Kidney (tissue), 14 donors: ENCODE results near the gene ALOX5. TPM values are rescaled to one million over a fixed set of nuclear protein-coding genes. Genes with fewer than 3 reads are reported as not detected.

Experiments used
- DNase-seq, 5 donors: peaks; one replicate each; pipeline ENCODE4 v3.0.0-alpha.2; 2013 to 2020
- FAIRE-seq: peaks from 2 replicates; lab custom pipeline; 2012; peaks lifted over from hg19 to GRCh38; lab: Jason Lieb, UNC
- H3K27ac ChIP-seq, 2 donors: one replicate each; pipeline ENCODE4 v1.7.0; 2013; ENCODE audit warnings: low read depth in 2 of 2, low read length in 2 of 2, inconsistent platforms in 1 of 2
- H3K27me3 ChIP-seq: one replicate; pipeline ENCODE4 v1.7.1; 2013; ENCODE audit warnings: low read length, inconsistent platforms; ENCODE audit not compliant: control insufficient read depth, insufficient read depth
- H3K36me3 ChIP-seq, 3 donors: one replicate each; pipeline versions ENCODE4 v1.7.0 to v1.7.1; 2013; ENCODE audit warnings: low read length in 3 of 3, control low read depth in 1 of 3, inconsistent platforms in 1 of 3; ENCODE audit not compliant: insufficient read depth in 3 of 3, control insufficient read depth in 2 of 3
- H3K4me1 ChIP-seq, 3 donors: one replicate each; pipeline versions ENCODE4 v1.7.0 to v1.7.1; 2013; ENCODE audit warnings: low read length in 3 of 3, inconsistent platforms in 1 of 3, low read depth in 1 of 3; ENCODE audit not compliant: control insufficient read depth in 2 of 3, insufficient read depth in 2 of 3
- H3K4me3 ChIP-seq, 3 donors: one replicate each; pipeline versions ENCODE4 v1.7.0 to v1.8.1; 2013; ENCODE audit warnings: low read length in 3 of 3, control low read depth in 1 of 3, inconsistent platforms in 1 of 3
- H3K9ac ChIP-seq, 3 donors: one replicate each; pipeline versions ENCODE4 v1.7.0 to v1.7.1; 2013; ENCODE audit warnings: low read length in 3 of 3, control low read depth in 1 of 3, inconsistent platforms in 1 of 3
- H3K9me3 ChIP-seq, 3 donors: one replicate each; pipeline versions ENCODE4 v1.7.0 to v1.7.1; 2013; ENCODE audit warnings: low read length in 3 of 3, control low read depth in 1 of 3, inconsistent platforms in 1 of 3; ENCODE audit not compliant: control insufficient read depth in 2 of 3, insufficient read depth in 1 of 3
- CTCF ChIP-seq: IDR thresholded peaks from 3 replicates; pipeline ENCODE4 v1.5.1; 2012; ENCODE audit warnings: mild to moderate bottlenecking, moderate library complexity, borderline replicate concordance; ENCODE audit not compliant: insufficient read depth; ENCODE audit errors: extremely low read depth
- intact Hi-C: fragments of 100-400 bp; cut with DNase I; formaldehyde crosslinking; loops from one replicate; pipeline ENCODE4 v1.11.1; 2022
- polyA plus RNA-seq: library from polyadenylated mRNA; stranded (reverse); fragments of 350-450 nt; fragmentation: Illumina TruSeq; extraction: RNeasy Lipid Tissue Mini Kit (QIAGEN cat#74804); gene quantifications from one replicate; pipeline ENCODE4 v1.2.3, GENCODE V29; 2014; ENCODE audit warnings: low read depth, low replicate concordance; ENCODE audit not compliant: insufficient read depth
- total RNA-seq: library from RNA; stranded (reverse); fragmentation: NEBNext Ultra II Directional; extraction: Animal tissue kit (Norgen Biotek cat#: 25700); gene quantifications from one replicate; pipeline ENCODE4 v1.2.1, GENCODE V29; 2021
- donor health status: control.
- donor health status: control.
- donor health status: control.
- donor health status: control.
- donor health status: control.
- donor health status: DM: yes; HTN: yes; CAD: no.
- donor health status: Normal renal cell carcinoma (clear cell type).

The ALOX5 gene
- total and polyA plus RNA-seq, 2 donors from 2014 or later = 2.5 to 58.1 TPM

GRCh38 chr10:45395554-45395953 lies 21.5 kb downstream of the ALOX5 start:
- Histone ChIP-seq H3K4me3 (no peak overlapping the region), H3K9ac (no peak overlapping the region), H3K27me3 (no peaks in the 10 kb centered on the region), H3K27ac (no peak overlapping the region), H3K36me3 (no peaks in the 10 kb centered on the region), H3K9me3 (no peaks in the 10 kb centered on the region), H3K4me1 (no peaks in the 10 kb centered on the region)
- no peak for FAIRE-seq
- DNase-seq = no peak
- no peak for TF ChIP-seq CTCF
- intact Hi-C loops = no loop called here

- no peaks in the 10 kb centered on the region for H3K9me3 ChIP-seq
- H3K4me3 ChIP-seq = no peak overlapping the region
- H3K27ac ChIP-seq = no peak overlapping the region
- intact Hi-C loops = no loop called here
- DNase-seq = no peak
- H3K27me3 ChIP-seq = no peaks in the 10 kb centered on the region
- FAIRE-seq = no peak
- H3K4me1 ChIP-seq = no peaks in the 10 kb centered on the region
- no peaks in the 10 kb centered on the region for H3K36me3 ChIP-seq
- no peak for TF ChIP-seq CTCF
- H3K9ac ChIP-seq = no peak overlapping the region
Observed at GRCh38 chr10:45398595-45398994, 24.6 kb downstream of the ALOX5 start.

- no peak for FAIRE-seq
- no peak overlapping the region for H3K4me3 ChIP-seq
- DNase-seq = no peak
- H3K9me3 ChIP-seq = no peaks in the 10 kb centered on the region
- TF ChIP-seq CTCF = no peak
- no peaks in the 10 kb centered on the region for H3K36me3 ChIP-seq
- no peak overlapping the region for H3K27ac ChIP-seq
- no peak overlapping the region for H3K9ac ChIP-seq
- H3K27me3 ChIP-seq = no peaks in the 10 kb centered on the region
- H3K4me1 ChIP-seq = no peaks in the 10 kb centered on the region
- intact Hi-C loops = no loop called here
Observed at GRCh38 chr10:45399113-45399512, 25.1 kb downstream of the ALOX5 start.

GRCh38 chr10:45403151-45403550 lies 29.1 kb downstream of the ALOX5 start:
- no peak for FAIRE-seq

More at GRCh38 chr10:45403151-45403550, 29.1 kb downstream of the ALOX5 start:
- Histone ChIP-seq H3K36me3 (no peaks in the 10 kb centered on the region), H3K27me3 (no peaks in the 10 kb centered on the region), H3K9me3 (no peaks in the 10 kb centered on the region), H3K4me3 (no peak overlapping the region), H3K4me1 (no peaks in the 10 kb centered on the region), H3K9ac (no peak overlapping the region), H3K27ac (no peak overlapping the region)
- intact Hi-C loops = no loop called here
- no peak for TF ChIP-seq CTCF
- no peak for DNase-seq
